ENCODE data around the gene ZNF778. TPM values are rescaled to one million over a fixed set of nuclear protein-coding genes. Genes with fewer than 3 reads are reported as not detected.
A peak's percentile ranks its signal among the peaks of the same experiment; 100 is the strongest.

The ZNF778 gene
- total RNA-seq, 1 experiment from 2014 or later: 16.4 TPM

GRCh38 chr16:89192956-89193575 lies 24.4 kb upstream of the ZNF778 start:
- no CpG with 5 or more reads among the region's 39 CpGs for WGBS (ENCODE audit: extremely low coverage, insufficient read length, low lambda C conversion rate)
- Histone ChIP-seq H3K9me3 (ENCODE audit: control insufficient read depth, low read depth, low read length) (no peaks in the 10 kb centered on the region), H4K20me1 (ENCODE audit: control insufficient read depth, insufficient read depth, insufficient read length) (no peaks in the 10 kb centered on the region), H2BK12ac (ENCODE audit: insufficient read length, low read depth, low read length) (no peak overlapping the region), H4K91ac (ENCODE audit: insufficient read length, low read depth, low read length) (no peak overlapping the region), H2AK5ac (ENCODE audit: insufficient read length, low read length) (no peak overlapping the region), H2BK120ac (ENCODE audit: low read depth, low read length, poor library complexity, severe bottlenecking) (no peak overlapping the region), H3K27me3 (ENCODE audit: insufficient read depth, low read length) (no peaks in the 10 kb centered on the region; the same call in 1 of the 2 replicates), H2BK5ac (ENCODE audit: insufficient read length, low read length) (no peak overlapping the region), H3K4me1 (ENCODE audit: insufficient read depth, low read length) (no peaks in the 10 kb centered on the region), H2AFZ (ENCODE audit: low read length) (no peak overlapping the region), H3K79me1 (ENCODE audit: insufficient read depth, low read depth, low read length, poor library complexity, severe bottlenecking) (no peaks in the 10 kb centered on the region), H3K56ac (ENCODE audit: insufficient read length, low read depth, low read length) (no peak overlapping the region), H3K23ac (ENCODE audit: insufficient read length, low read depth, low read length) (no peak overlapping the region), H3K23me2 (ENCODE audit: insufficient read length, low read depth, low read length, poor library complexity, severe bottlenecking) (peaks cover 5% of the 10 kb centered on the region), H3K14ac (ENCODE audit: insufficient read depth, low read length) (no peak overlapping the region), H2BK20ac (ENCODE audit: low read depth, low read length, poor library complexity, severe bottlenecking) (no peak overlapping the region), H3K18ac (ENCODE audit: insufficient read length, low read depth, low read length) (no peak overlapping the region), H3K4ac (ENCODE audit: low read depth, low read length) (no peak overlapping the region), H3K9ac (ENCODE audit: extremely low read depth, insufficient read length, low read length) (no peak overlapping the region), H3K79me2 (ENCODE audit: insufficient read depth, low read length) (no peaks in the 10 kb centered on the region), H3T11ph (ENCODE audit: low read length) (no peak overlapping the region), H3K4me2 (ENCODE audit: insufficient read depth, insufficient read length, low read length) (peak overlapping the region; percentile 34), H4K8ac (replicated peaks; ENCODE audit: insufficient read length, low read depth, low read length) (no peak overlapping the region), H3K27ac (ENCODE audit: insufficient read length, low read depth, low read length) (no peak overlapping the region), H4K5ac (ENCODE audit: insufficient read length, low read depth, low read length) (no peak overlapping the region), H2BK15ac (ENCODE audit: low read depth, low read length) (no peak overlapping the region)
- Mint-ChIP-seq H3K4me1 (no peaks in the 10 kb centered on the region), H3K4me3 (peak overlapping the region in 1 of 2 experiments; percentile 48; a peak in 2 of 5 replicates), H3K9me3 (peaks cover 5% of the 10 kb centered on the region in 2 experiments; a peak in 2 of 5 replicates), H3K27ac (no peak overlapping the region), H3K36me3 (ENCODE audit: insufficient read depth in 1 of 3, low read depth in 3 of 3) (no peaks in the 10 kb centered on the region), H3K27me3 (ENCODE audit: low read depth) (peaks cover 31% of the 10 kb centered on the region)
- no peak for TF ChIP-seq CTCF (conservative IDR thresholded peaks at IDR 0.05)
- DNase-seq: peak; percentile 96
